Neural crest cell (in vitro differentiated cells): ENCODE results near the gene TEKTIP1. TPM values are rescaled to one million over a fixed set of nuclear protein-coding genes. Genes with fewer than 3 reads are reported as not detected.

Experiments used
- DNase-seq: peaks from one replicate; pipeline ENCODE4 v3.0.0; 2021; ENCODE audit warnings: low read depth, mixed read lengths, low spot score
- H3K27ac Mint-ChIP-seq: one replicate; pipeline ENCODE4 v1.8.0; 2021; ENCODE audit warnings: mild to moderate bottlenecking, mixed read lengths; ENCODE audit not compliant: unreplicated experiment
- H3K27me3 Mint-ChIP-seq: 2 replicates; pipeline ENCODE4 v1.8.0; 2021; ENCODE audit warnings: low read depth, mild to moderate bottlenecking, mixed read lengths
- H3K36me3 Mint-ChIP-seq: 2 replicates; pipeline ENCODE4 v1.8.0; 2021; ENCODE audit warnings: low read depth, mild to moderate bottlenecking, mixed read lengths
- H3K4me1 Mint-ChIP-seq: 2 replicates; pipeline ENCODE4 v1.8.0; 2021; ENCODE audit warnings: mixed read lengths
- H3K4me3 Mint-ChIP-seq: one replicate; pipeline ENCODE4 v1.8.0; 2021; ENCODE audit warnings: mild to moderate bottlenecking, mixed read lengths
- H3K9me3 Mint-ChIP-seq: 2 replicates; pipeline ENCODE4 v1.8.0; 2021; ENCODE audit warnings: mixed read lengths
- CTCF ChIP-seq: fragments of 200-600 bp; sonication (generic); conservative IDR thresholded peaks from 2 replicates; pipeline ENCODE4 v1.5.0; 2021; ENCODE audit warnings: antibody characterized with exemption, mild to moderate bottlenecking
- total RNA-seq: library from RNA; stranded (reverse); gene quantifications from 2 replicates; pipeline ENCODE4 v1.2.1, GENCODE V29; 2021

The TEKTIP1 gene
- total RNA-seq, 1 donor from 2014 or later, result 2.0 TPM

- H3K4me1 Mint-ChIP-seq, result no peaks in the 10 kb centered on the region
- TF ChIP-seq CTCF, result no peak
- H3K27ac Mint-ChIP-seq, result peak overlapping the region; percentile 43
These were observed 23.0 kb upstream of the TEKTIP1 start for GRCh38 chr19:3515891-3516422.

GRCh38 chr19:3516675-3517207 lies 22.2 kb upstream of the TEKTIP1 start:
- no peaks in the 10 kb centered on the region for H3K9me3 Mint-ChIP-seq
- H3K27ac Mint-ChIP-seq, result no peak overlapping the region
- H3K36me3 Mint-ChIP-seq, result peaks cover 3% of the 10 kb centered on the region
- no peak for DNase-seq
- TF ChIP-seq CTCF, result no peak
- H3K27me3 Mint-ChIP-seq, result no peaks in the 10 kb centered on the region
- no peaks in the 10 kb centered on the region for H3K4me1 Mint-ChIP-seq
- no peak overlapping the region for H3K4me3 Mint-ChIP-seq

More at GRCh38 chr19:3515891-3516422, 23.0 kb upstream of the TEKTIP1 start:
- H3K27me3 Mint-ChIP-seq, result no peaks in the 10 kb centered on the region
- H3K36me3 Mint-ChIP-seq, result peaks cover under 1% of the 10 kb centered on the region
- H3K9me3 Mint-ChIP-seq, result no peaks in the 10 kb centered on the region
- no peak for DNase-seq
- no peak overlapping the region for H3K4me3 Mint-ChIP-seq

- Mint-ChIP-seq H3K9me3 (no peaks in the 10 kb centered on the region), H3K4me3 (no peak overlapping the region), H3K27ac (no peak overlapping the region), H3K36me3 (peaks cover 3% of the 10 kb centered on the region), H3K27me3 (no peaks in the 10 kb centered on the region), H3K4me1 (no peaks in the 10 kb centered on the region)
- DNase-seq, result no peak
- no peak for TF ChIP-seq CTCF
These were observed 21.3 kb upstream of the TEKTIP1 start for GRCh38 chr19:3517638-3518037.

- no peaks in the 10 kb centered on the region for H3K4me1 Mint-ChIP-seq
- no peak for DNase-seq
- peaks cover 3% of the 10 kb centered on the region for H3K36me3 Mint-ChIP-seq
- no peak for TF ChIP-seq CTCF
- H3K9me3 Mint-ChIP-seq, result no peaks in the 10 kb centered on the region
- H3K4me3 Mint-ChIP-seq, result no peak overlapping the region
- no peaks in the 10 kb centered on the region for H3K27me3 Mint-ChIP-seq
- no peak overlapping the region for H3K27ac Mint-ChIP-seq
These were observed 20.7 kb upstream of the TEKTIP1 start for GRCh38 chr19:3518255-3518654.

GRCh38 chr19:3518659-3519058 lies 20.3 kb upstream of the TEKTIP1 start:
- H3K27ac Mint-ChIP-seq, result no peak overlapping the region
- no peaks in the 10 kb centered on the region for H3K27me3 Mint-ChIP-seq
- no peaks in the 10 kb centered on the region for H3K4me1 Mint-ChIP-seq
- TF ChIP-seq CTCF, result no peak
- DNase-seq, result no peak
- H3K4me3 Mint-ChIP-seq, result no peak overlapping the region
- no peaks in the 10 kb centered on the region for H3K9me3 Mint-ChIP-seq
- H3K36me3 Mint-ChIP-seq, result peaks cover 3% of the 10 kb centered on the region
